ENCODE measurements around the gene C22orf31. TPM values are rescaled to one million over a fixed set of nuclear protein-coding genes. Genes with fewer than 3 reads are reported as not detected.
"Not testable (repeated sequence)": the region's sequence is repeated elsewhere in the genome, so short reads cannot be mapped to it uniquely, and the experiment has no call there.

Gene C22orf31
- polyA plus RNA-seq, 3 donors = 1.3 to 1.8 (median 1.7) TPM

DNA sequence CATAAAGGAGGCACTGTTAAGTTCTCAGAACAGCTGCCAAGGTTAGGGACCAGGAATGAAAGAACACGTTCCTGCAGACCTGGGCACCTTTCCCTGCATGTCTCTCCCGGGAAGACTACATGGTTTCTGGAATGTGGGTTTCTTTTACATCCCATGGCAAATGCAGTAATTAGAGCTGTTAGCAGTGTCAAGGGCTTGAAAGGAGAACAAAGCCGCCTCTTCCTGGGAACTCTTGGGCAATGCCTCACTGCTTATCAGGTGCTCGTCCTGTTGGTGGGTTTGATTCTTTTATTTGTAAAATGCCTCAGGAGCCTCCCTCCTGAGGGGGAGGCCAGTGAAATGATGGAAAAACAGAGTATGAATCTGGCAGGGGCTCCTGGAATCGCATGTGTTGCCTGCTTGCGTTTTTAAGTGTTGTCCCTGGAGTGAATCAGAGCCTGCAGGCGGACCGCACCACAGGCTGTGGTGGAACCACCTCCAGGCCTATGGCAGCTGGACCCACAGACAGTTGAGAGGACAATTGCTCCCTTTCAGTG lies 723 bp upstream of the C22orf31 start:
- DNase-seq (ENCODE audit: extremely low read depth in 1 of 11, low read depth in 9 of 11, low spot score in 4 of 11) = no peak

DNA sequence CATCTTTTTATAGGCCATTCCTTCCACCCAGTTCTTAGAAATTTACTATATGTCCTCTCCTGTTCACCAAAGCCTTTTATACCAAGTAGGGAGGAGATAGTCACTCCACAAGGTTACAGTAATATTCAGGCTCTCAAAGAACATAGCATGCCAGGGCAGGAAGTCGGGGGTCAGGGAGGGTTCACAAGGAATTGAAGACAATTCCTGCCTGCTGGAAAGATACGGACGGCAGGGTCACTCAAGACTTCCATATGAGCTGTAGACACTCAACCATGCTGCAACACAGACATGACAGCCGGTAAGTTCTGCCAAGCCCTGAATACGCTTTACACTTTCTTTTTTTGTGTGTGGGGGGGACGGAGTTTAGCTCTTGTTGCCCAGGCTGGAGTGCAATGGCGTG lies 700 bp downstream of the C22orf31 start:
- no peak for DNase-seq (ENCODE audit: extremely low read depth in 1 of 11, low read depth in 9 of 11, low spot score in 4 of 11)

GRCh38 chr22:29060251-29060869 lies 1.3 kb downstream of the C22orf31 start:
- DNase-seq (ENCODE audit: extremely low read depth in 1 of 11, low read depth in 9 of 11, low spot score in 4 of 11) = no peak

- DNase-seq (ENCODE audit: extremely low read depth in 1 of 11, low read depth in 9 of 11, low spot score in 4 of 11) = no peak
These were observed 5.2 kb downstream of the C22orf31 start for GRCh38 chr22:29056472-29056871.

GRCh38 chr22:29055192-29055830 lies 6.3 kb downstream of the C22orf31 start:
- DNase-seq (ENCODE audit: extremely low read depth in 1 of 11, low read depth in 9 of 11, low spot score in 4 of 11) = no peak

DNA sequence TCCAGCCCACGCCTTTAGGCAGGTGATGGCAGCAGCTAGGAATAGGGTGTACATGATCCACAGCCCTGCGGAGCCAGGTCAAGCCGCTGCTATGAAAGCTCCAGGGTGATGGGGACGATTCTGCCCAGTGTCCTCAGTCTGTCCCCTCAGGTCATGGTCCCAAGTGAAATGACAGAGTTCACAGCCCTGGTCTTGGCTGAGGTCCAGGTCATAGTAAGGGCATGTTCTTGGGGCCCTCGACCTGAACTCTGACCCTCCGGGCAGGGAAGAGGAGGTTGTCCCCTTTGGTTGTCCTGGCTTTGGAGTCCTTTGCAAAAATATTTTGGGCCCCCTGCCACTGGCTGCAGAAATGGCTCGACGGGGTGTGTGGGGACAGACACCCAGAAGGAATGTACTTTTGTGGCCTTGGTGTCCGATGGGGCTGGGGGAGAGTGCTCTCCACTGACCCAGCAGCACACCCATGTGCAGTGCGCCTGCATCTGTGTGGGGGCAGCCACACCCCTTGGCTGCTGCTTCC lies 7.3 kb downstream of the C22orf31 start:
- no peak for DNase-seq (ENCODE audit: extremely low read depth in 1 of 11, low read depth in 9 of 11, low spot score in 4 of 11)

GRCh38 chr22:29053048-29053702 lies 8.5 kb downstream of the C22orf31 start:
- no peak for DNase-seq (ENCODE audit: extremely low read depth in 1 of 11, low read depth in 9 of 11, low spot score in 4 of 11)

- no peak for DNase-seq (ENCODE audit: extremely low read depth in 1 of 11, low read depth in 9 of 11, low spot score in 4 of 11)
These were observed 11.2 kb downstream of the C22orf31 start for GRCh38 chr22:29050457-29050856.

GRCh38 chr22:29049655-29050263 lies 11.9 kb downstream of the C22orf31 start:
- no peak for DNase-seq (ENCODE audit: extremely low read depth in 1 of 11, low read depth in 9 of 11, low spot score in 4 of 11)

DNA sequence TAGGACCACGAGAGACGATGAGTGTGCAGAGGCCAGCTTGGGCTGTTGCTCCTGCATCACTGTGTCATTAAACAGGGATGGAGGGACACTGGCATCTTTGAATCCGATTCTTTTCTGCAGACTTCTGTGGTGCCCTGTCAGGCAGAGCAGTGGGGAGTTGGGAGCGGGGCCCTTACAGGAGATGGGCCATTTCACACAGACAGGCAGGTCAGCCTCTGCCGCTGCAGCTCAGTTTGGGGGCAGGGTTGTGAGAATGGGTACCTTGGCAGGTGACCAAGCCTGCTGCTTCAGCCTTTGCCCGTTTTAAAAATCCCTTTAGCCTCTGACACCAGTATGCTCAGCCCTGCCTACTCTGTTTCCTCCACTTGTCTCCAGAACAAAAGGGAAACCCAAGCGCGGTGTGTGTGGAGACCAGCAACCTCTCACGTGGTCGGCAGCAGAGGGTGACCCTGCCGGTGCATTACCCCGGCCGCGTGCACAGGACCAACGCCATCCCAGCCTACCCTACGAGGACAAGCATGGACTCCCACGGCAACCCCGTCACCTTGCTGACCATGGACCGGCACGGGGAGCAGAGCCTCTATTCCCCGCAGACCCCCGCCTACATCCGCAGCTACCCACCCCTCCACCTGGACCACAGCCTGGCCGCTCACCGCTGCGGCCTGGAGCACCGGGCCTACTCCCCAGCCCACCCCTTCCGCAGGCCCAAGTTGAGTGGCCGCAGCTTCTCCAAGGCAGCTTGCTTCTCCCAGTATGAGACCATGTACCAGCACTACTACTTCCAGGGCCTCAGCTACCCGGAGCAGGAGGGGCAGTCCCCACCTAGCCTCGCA lies 12.6 kb downstream of the C22orf31 start:
- DNase-seq (ENCODE audit: extremely low read depth in 1 of 11, low read depth in 9 of 11, low spot score in 4 of 11) = no peak

GRCh38 chr22:29044657-29045176 lies 16.9 kb downstream of the C22orf31 start:
- no peak for DNase-seq (ENCODE audit: extremely low read depth in 1 of 11, low read depth in 9 of 11, low spot score in 4 of 11)

- no peak for DNase-seq (ENCODE audit: extremely low read depth in 1 of 11, low read depth in 9 of 11, low spot score in 4 of 11)
These were observed 17.6 kb downstream of the C22orf31 start for GRCh38 chr22:29043906-29044575.

- no peak for DNase-seq (ENCODE audit: extremely low read depth in 1 of 11, low read depth in 9 of 11, low spot score in 4 of 11)
These were observed 20.2 kb downstream of the C22orf31 start for GRCh38 chr22:29041408-29041807.

DNA sequence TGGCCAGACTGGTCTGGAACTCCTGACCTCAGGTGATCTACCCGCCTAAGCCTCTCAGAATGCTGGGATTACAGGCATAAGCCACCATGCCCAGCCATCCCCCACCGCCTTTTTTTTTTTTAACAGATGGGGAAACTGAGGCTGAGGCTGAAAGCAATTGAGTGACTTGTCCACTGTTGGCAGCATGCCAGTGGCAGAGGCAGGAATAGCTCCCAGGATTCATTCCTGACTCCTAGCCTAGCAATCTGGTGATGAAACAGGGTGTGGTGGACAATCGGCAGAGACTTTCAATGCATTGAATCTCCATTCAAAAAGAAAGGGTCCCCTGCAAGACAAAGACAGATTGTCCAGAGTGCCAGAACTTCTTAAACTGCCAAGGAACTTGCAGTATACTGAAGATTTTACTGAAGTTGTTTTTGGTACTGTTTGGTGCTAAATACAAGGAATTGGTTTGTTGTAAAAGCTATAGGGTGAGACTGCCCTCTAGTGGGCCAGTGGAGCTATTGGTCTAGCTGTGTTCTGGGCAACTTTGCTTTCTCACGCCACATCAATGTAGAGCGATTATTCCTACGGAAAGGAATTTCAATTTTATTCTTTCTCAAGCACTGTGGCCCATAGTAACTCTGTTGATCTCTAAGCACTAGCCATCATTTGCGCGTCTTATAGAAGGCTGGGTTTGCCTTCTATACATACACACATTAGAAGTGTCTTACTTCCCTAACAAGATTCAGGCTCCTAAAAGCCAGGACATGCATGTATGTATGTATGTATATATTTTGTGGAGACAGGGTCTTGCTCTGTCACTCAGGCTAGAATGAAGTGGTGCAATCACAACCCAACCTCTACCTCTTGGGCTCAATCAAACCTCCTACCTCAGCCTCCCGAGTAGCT lies 21.0 kb downstream of the C22orf31 start:
- peak in 8 of 11 donors; percentile 59 to 85 (median 74) for DNase-seq (ENCODE audit: extremely low read depth in 1 of 11, low read depth in 9 of 11, low spot score in 4 of 11)

GRCh38 chr22:29039684-29040083 lies 21.9 kb downstream of the C22orf31 start:
- DNase-seq (ENCODE audit: extremely low read depth in 1 of 11, low read depth in 9 of 11, low spot score in 4 of 11) = not testable (repeated sequence)

- no peak for DNase-seq (ENCODE audit: extremely low read depth in 1 of 11, low read depth in 9 of 11, low spot score in 4 of 11)
These were observed 22.5 kb downstream of the C22orf31 start for GRCh38 chr22:29039148-29039547.

GRCh38 chr22:29037340-29037932 lies 24.2 kb downstream of the C22orf31 start:
- DNase-seq (ENCODE audit: extremely low read depth in 1 of 11, low read depth in 9 of 11, low spot score in 4 of 11) = no peak

All from renal cortex interstitium (tissue), 11 donors.